Bronchial epithelial cell (primary cell): Measurements from ENCODE around the gene ADCY1. TPM values are rescaled to one million over a fixed set of nuclear protein-coding genes. Genes with fewer than 3 reads are reported as not detected.

ENCODE experiments used
- DNase-seq: peaks from one replicate; pipeline ENCODE4 v3.0.0-alpha.2; 2010; ENCODE audit warnings: low read depth
- FAIRE-seq: peaks from 2 replicates; lab custom pipeline; 2011; peaks lifted over from hg19 to GRCh38; lab: Jason Lieb, UNC
- H3K27me3 ChIP-seq: 2 replicates; pipeline ENCODE4 v1.5.1; 2011; ENCODE audit warnings: low read length; ENCODE audit not compliant: control insufficient read depth, insufficient read depth
- H3K36me3 ChIP-seq: 2 replicates; pipeline ENCODE4 v1.5.1; 2011; ENCODE audit warnings: low read length; ENCODE audit not compliant: control insufficient read depth, insufficient read depth
- H3K4me3 ChIP-seq: 2 replicates; pipeline ENCODE4 v1.5.1; 2011; ENCODE audit warnings: mild to moderate bottlenecking, low read depth, low read length, control low read depth
- total RNA-seq: library from RNA; depleted of rRNA; stranded (reverse); fragments of >200 nt; gene quantifications from 2 replicates; pipeline ENCODE4 v1.2.1, GENCODE V29; 2014
- TF ChIP-seq, protein P1 (sequence below): IDR thresholded peaks from 2 replicates; pipeline ENCODE4 v1.5.1; 2011; ENCODE audit warnings: mild to moderate bottlenecking, moderate library complexity, low read length, control low read depth, inconsistent platforms; ENCODE audit not compliant: insufficient read depth, severe bottlenecking

The ADCY1 gene
- total RNA-seq, 1 donor from 2014 or later: 0.79 TPM

- FAIRE-seq (peak; percentile 62), DNase-seq (no peak)
- TF ChIP-seq, protein P1, sequence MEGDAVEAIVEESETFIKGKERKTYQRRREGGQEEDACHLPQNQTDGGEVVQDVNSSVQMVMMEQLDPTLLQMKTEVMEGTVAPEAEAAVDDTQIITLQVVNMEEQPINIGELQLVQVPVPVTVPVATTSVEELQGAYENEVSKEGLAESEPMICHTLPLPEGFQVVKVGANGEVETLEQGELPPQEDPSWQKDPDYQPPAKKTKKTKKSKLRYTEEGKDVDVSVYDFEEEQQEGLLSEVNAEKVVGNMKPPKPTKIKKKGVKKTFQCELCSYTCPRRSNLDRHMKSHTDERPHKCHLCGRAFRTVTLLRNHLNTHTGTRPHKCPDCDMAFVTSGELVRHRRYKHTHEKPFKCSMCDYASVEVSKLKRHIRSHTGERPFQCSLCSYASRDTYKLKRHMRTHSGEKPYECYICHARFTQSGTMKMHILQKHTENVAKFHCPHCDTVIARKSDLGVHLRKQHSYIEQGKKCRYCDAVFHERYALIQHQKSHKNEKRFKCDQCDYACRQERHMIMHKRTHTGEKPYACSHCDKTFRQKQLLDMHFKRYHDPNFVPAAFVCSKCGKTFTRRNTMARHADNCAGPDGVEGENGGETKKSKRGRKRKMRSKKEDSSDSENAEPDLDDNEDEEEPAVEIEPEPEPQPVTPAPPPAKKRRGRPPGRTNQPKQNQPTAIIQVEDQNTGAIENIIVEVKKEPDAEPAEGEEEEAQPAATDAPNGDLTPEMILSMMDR: no peak
- Histone ChIP-seq H3K27me3 (peaks cover 5% of the 10 kb centered on the region), H3K36me3 (no peaks in the 10 kb centered on the region), H3K4me3 (no peak overlapping the region)
Observed at GRCh38 chr7:45597286-45597984, 23.3 kb downstream of the ADCY1 start.

- no peak for FAIRE-seq
- TF ChIP-seq, protein P1: no peak
- no peak overlapping the region for H3K4me3 ChIP-seq
- no peaks in the 10 kb centered on the region for H3K36me3 ChIP-seq
- H3K27me3 ChIP-seq: peaks cover 5% of the 10 kb centered on the region
- DNase-seq: no peak
Observed at GRCh38 chr7:45598886-45599520, 24.8 kb downstream of the ADCY1 start.

DNA sequence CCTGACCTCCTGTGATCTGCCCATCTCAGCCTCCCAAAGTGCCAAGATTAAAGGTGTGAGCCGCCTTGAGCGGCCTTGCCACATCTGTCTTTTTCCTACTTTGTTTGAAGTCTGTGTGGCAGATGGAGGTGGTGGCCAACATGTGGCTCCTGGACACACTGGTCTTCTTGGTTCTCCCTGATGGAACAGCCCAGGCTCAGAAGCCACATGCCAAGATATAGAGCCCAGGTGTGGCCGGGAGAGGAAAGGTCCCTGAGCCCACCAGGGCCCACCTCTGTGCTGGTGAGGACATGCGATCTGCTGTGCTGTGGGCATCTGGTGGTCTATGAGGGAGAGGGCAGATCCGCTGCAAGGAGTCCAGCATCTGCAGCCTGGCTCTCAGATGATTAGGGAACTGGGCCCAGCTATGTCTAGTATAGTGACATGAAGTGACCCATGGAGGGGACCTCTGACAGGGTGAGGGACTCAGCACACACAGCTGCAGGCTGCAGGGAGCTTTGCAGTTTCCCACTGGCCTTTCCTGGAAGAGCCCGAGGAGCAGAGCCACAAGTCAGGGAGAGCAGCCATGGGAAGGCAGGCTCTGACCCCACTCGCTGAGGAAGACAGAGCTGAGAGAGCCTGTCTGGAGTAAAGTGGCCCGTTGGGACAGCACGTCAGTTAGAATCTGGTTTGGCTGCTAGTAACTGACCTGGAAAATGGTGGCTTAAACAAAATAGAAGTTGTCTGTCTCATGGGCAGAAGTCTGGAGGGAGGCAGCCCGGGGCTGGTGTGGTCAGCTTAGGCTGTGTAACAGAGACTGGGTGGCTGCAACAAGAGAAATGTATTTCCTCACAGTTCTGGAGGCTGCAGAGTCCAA, 25.9 kb downstream of the ADCY1 start:
- FAIRE-seq: no peak
- Histone ChIP-seq H3K27me3 (peaks cover 5% of the 10 kb centered on the region), H3K36me3 (no peaks in the 10 kb centered on the region), H3K4me3 (no peak overlapping the region)
- no peak for DNase-seq
- TF ChIP-seq, protein P1: no peak

DNA sequence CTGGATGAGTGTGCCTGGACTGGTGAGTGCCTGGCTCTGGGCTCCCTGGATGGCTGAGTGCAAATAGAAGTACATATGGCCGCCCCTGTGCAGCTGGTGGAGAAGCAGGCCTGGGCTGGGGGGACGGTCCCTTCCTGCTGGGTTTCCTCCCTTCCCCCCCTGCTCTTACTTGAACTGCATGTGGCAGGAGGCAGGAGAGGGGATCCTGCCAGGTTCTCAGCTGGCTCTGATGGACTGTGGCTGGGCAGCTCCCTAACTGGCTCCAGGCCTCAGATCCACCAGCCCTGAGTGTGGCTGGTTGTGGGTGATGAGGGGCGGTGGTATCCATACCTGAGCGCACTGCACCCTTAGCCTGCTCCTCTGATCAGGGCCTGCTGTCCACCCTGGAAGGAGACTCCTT, 26.9 kb downstream of the ADCY1 start:
- no peak overlapping the region for H3K4me3 ChIP-seq
- DNase-seq (no peak), FAIRE-seq (no peak)
- TF ChIP-seq, protein P1: no peak
- no peaks in the 10 kb centered on the region for H3K36me3 ChIP-seq
- H3K27me3 ChIP-seq: peaks cover 5% of the 10 kb centered on the region

- Histone ChIP-seq H3K4me3 (no peak overlapping the region), H3K27me3 (peaks cover 3% of the 10 kb centered on the region), H3K36me3 (no peaks in the 10 kb centered on the region)
- DNase-seq (no peak), FAIRE-seq (no peak)
- TF ChIP-seq, protein P1: no peak
Observed at GRCh38 chr7:45601816-45602540, 27.8 kb downstream of the ADCY1 start.
